ENCODE data around the gene ATP8B3. TPM values are rescaled to one million over a fixed set of nuclear protein-coding genes. Genes with fewer than 3 reads are reported as not detected.

The ATP8B3 gene
- total and polyA plus RNA-seq, 8 donors: 0.15 to 1.4 (median 0.80) TPM; not detected in 4

DNA sequence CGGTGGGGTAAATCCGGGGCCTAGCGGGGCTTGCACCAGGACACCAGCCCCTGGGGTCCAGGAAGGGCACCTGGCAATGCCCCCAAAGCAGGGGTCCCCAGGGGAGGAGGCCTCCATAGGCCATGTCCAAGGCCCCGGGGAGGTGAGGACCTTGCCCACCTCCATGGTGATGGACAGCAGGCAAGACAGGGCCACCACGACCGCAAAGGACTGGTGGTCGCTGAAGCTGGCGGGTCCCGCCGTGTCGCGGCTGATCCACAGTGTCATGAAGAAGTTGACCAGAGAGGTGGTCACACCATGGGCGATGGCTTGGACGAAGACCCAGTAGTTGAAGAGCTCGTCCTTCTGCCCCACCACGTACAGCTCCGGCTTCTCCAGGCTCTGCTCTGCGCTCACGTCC is 26.8 kb downstream of the ATP8B3 start:
- peaks cover 6 to 20% (median 17%) of the 10 kb centered on the region in 4 donors for H3K4me1 ChIP-seq
- H3K36me3 ChIP-seq: no peaks in the 10 kb centered on the region
- no peak overlapping the region for H3K4me3 ChIP-seq
- intact Hi-C loops (cut with DNase I; ENCODE audit: low total_unique reads): no loop called here
- WGBS, 5 donors: 87 to 95% (median 93%) methylated on average over 17 to 19 of the region's 19 CpGs
- H3K27me3 ChIP-seq: peaks cover 6 to 96% (median 31%) of the 10 kb centered on the region in 3 donors
- no peak overlapping the region for H3K27ac ChIP-seq
- DNase-seq: peak in 1 of 2 donors; percentile 0
- peaks cover 8 to 19% (median 12%) of the 10 kb centered on the region in 4 donors for H3K9me3 ChIP-seq
- no peak for TF ChIP-seq EP300 (IDR thresholded peaks at IDR 0.05)
- TF ChIP-seq, protein P1, sequence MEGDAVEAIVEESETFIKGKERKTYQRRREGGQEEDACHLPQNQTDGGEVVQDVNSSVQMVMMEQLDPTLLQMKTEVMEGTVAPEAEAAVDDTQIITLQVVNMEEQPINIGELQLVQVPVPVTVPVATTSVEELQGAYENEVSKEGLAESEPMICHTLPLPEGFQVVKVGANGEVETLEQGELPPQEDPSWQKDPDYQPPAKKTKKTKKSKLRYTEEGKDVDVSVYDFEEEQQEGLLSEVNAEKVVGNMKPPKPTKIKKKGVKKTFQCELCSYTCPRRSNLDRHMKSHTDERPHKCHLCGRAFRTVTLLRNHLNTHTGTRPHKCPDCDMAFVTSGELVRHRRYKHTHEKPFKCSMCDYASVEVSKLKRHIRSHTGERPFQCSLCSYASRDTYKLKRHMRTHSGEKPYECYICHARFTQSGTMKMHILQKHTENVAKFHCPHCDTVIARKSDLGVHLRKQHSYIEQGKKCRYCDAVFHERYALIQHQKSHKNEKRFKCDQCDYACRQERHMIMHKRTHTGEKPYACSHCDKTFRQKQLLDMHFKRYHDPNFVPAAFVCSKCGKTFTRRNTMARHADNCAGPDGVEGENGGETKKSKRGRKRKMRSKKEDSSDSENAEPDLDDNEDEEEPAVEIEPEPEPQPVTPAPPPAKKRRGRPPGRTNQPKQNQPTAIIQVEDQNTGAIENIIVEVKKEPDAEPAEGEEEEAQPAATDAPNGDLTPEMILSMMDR (IDR thresholded peaks at IDR 0.05): no peak
- TF ChIP-seq POLR2A (IDR thresholded peaks at IDR 0.05): no peak

DNA sequence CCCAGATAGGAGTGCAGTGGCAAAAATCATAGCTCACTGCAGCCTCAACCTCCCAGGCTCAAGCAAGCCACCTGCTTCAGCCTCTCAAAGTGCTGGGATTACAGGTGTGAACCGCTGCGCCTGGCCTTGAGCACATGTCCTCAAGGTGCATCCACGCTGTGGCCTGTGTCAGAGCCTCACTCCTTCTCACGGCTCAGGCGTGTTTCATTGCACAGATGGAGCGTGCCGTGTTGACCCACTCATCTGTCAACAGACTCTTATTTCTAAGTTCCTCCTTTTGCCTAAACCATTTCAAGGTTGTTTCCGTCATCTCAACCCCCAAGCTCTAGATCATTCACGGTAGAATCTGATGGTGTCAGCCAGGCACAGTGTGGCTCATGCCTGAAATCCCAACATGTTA is 28.2 kb downstream of the ATP8B3 start:
- peaks cover 0 to 9% (median 6%) of the 10 kb centered on the region in 4 donors for H3K4me1 ChIP-seq
- peaks cover 8 to 19% (median 12%) of the 10 kb centered on the region in 4 donors for H3K9me3 ChIP-seq
- peaks cover 6 to 96% (median 38%) of the 10 kb centered on the region in 3 donors for H3K27me3 ChIP-seq
- TF ChIP-seq POLR2AphosphoS5 (IDR thresholded peaks at IDR 0.05) (no peak), POLR2A (IDR thresholded peaks at IDR 0.05) (no peak)
- DNase-seq: no peak
- no peak overlapping the region for H3K27ac ChIP-seq
- no peaks in the 10 kb centered on the region for H3K36me3 ChIP-seq
- intact Hi-C loops (cut with DNase I; ENCODE audit: low total_unique reads): no loop called here
- 61 to 82% (median 78%) methylated on average over 7 to 9 of the region's 9 CpGs for WGBS, 5 donors
- H3K4me3 ChIP-seq: no peak overlapping the region

DNA sequence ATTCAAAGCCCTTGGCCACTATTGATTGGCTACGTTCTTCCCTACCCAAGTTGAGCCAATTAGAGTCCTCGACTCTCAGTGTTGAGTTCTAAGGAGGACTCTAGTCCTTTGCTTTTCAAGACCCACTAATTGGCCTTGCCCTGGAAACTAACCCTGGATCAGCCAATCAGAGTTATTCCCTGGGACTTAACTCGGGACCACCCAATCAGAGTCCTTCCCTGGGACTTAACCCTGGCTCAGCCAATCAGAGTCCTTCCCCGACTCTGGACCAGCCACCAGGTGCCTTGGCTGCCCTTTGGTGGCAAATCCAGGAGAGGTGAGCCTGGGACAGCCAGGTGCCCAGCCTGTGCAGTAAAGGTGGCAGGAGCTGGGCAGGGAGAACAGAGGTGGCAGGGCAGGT is 28.7 kb downstream of the ATP8B3 start:
- Histone ChIP-seq H3K27ac (no peak overlapping the region), H3K36me3 (no peaks in the 10 kb centered on the region), H3K4me3 (no peak overlapping the region), H3K4me1 (peaks cover 0 to 6% (median 3%) of the 10 kb centered on the region in 4 donors), H3K9me3 (peaks cover 8 to 19% (median 12%) of the 10 kb centered on the region in 4 donors), H3K27me3 (peaks cover 6 to 96% (median 38%) of the 10 kb centered on the region in 3 donors)
- DNase-seq: no peak
- TF ChIP-seq POLR2A (IDR thresholded peaks at IDR 0.05): no peak
- TF ChIP-seq, protein P1 (IDR thresholded peaks at IDR 0.05): no peak
- no peak for TF ChIP-seq POLR2AphosphoS5 (IDR thresholded peaks at IDR 0.05)
- no peak for TF ChIP-seq EP300 (IDR thresholded peaks at IDR 0.05)
- WGBS, 5 donors: 78 to 94% (median 89%) methylated on average over 4 of the region's 4 CpGs
- intact Hi-C loops (cut with DNase I; ENCODE audit: low total_unique reads): no loop called here

DNA sequence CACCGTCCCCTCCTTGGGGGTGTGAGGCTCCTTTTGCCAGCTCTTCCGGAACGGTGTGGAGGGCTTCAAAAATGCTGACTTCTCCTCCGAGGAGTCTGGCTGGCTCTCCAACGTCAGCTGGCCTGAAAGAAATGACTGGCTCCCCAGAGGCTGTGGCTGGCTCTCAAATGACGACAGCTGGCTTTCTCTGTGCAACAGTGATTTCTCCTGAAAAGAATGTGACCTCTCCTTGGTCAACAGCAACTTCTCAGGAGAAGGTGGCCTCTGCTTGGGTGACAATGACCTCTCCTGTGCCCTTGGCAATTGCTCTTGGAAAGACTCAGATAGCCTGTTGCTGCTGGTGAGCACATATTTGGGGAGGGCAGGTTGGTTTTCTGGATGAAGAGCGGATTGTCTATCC is 29.6 kb downstream of the ATP8B3 start:
- no peak for TF ChIP-seq POLR2AphosphoS5 (IDR thresholded peaks at IDR 0.05)
- TF ChIP-seq EP300 (IDR thresholded peaks at IDR 0.05): no peak
- no peak for TF ChIP-seq POLR2A (IDR thresholded peaks at IDR 0.05)
- TF ChIP-seq, protein P1 (IDR thresholded peaks at IDR 0.05): no peak
- Histone ChIP-seq H3K27me3 (peaks cover 6 to 97% (median 41%) of the 10 kb centered on the region in 3 donors), H3K27ac (no peak overlapping the region), H3K9me3 (peaks cover 8 to 19% (median 12%) of the 10 kb centered on the region in 4 donors), H3K4me3 (no peak overlapping the region), H3K36me3 (no peaks in the 10 kb centered on the region), H3K4me1 (peaks cover 0 to 6% (median 3%) of the 10 kb centered on the region in 4 donors)
- 64 to 78% (median 73%) methylated on average over 5 to 7 of the region's 7 CpGs for WGBS, 5 donors
- peak in 1 of 2 donors; percentile 22 for DNase-seq
- intact Hi-C loops (cut with DNase I; ENCODE audit: low total_unique reads): no loop called here

DNA sequence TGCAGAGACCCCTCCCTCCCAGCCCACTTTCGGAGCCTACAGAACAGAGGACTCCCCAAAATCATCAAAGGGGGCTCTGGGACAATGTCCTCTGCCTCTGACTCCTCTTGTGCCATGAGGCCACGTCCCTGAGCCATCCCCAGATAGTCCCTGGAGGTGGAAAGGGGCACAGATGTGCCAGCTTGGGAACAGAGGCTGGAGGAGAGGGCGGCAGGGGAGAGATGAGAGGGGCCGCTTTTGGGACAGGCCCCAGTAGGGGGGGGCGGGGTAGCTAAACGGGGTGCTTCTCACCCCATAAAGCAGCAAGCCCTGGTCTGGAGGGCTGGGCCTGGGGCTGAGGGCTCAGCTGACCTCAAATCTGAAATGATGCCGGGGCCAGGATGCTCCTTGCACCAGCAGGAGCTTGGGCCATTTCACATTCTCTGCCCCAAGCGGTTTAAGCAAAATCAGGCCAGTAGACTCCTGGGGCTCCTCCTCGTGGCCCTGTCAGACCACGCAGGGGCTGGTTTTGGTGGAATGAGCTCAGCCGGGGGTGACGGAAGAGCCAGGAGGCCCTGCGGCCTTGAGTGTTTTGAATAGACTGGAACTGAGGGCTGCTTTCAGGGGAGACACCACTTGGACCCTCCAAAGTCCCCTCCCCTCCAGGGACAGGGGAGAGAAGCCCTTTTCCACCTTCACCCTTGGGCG is 31.7 kb downstream of the ATP8B3 start:
- intact Hi-C loops (cut with DNase I; ENCODE audit: low total_unique reads): no loop called here
- Histone ChIP-seq H3K27me3 (peaks cover 20 to 100% (median 62%) of the 10 kb centered on the region in 3 donors), H3K4me3 (no peak overlapping the region), H3K27ac (no peak overlapping the region), H3K36me3 (no peaks in the 10 kb centered on the region), H3K4me1 (peaks cover 0 to 13% (median 3%) of the 10 kb centered on the region in 4 donors), H3K9me3 (peaks cover 8 to 19% (median 12%) of the 10 kb centered on the region in 4 donors)
- DNase-seq: peak in 1 of 2 donors; percentile 26
- 31 to 39% (median 37%) methylated on average over 13 to 14 of the region's 14 CpGs for WGBS, 5 donors
- TF ChIP-seq POLR2A (IDR thresholded peaks at IDR 0.05) (no peak), POLR2AphosphoS5 (IDR thresholded peaks at IDR 0.05) (no peak), EP300 (IDR thresholded peaks at IDR 0.05) (no peak)
- TF ChIP-seq, protein P1 (IDR thresholded peaks at IDR 0.05): no peak
